Panc1 (cell line): Measurements from ENCODE around the gene ADORA1. TPM values are rescaled to one million over a fixed set of nuclear protein-coding genes. Genes with fewer than 3 reads are reported as not detected.

ENCODE experiments used
- ATAC-seq: fragments of 200-7000 bp; cut with Tn5 transposase; 2 replicates; pipeline ENCODE4 v1.9.1; 2020; ENCODE audit warnings: mild to moderate bottlenecking, moderate library complexity
- BruUV-seq: library from RNA; stranded (reverse); fragments of 400-500 nt; replicated peaks from 2 replicates; lab custom pipeline; 2021; lab: Mats Ljungman, UMichigan
- CTCF ChIA-PET: fragments of 300-600 bp; sonication (Branson Sonifier 250); formaldehyde crosslinking; loops from one replicate; lab custom pipeline; 2022; ENCODE audit warnings: antibody characterized with exemption; lab: Charles Lee
- POLR2A ChIA-PET: fragments of 300-600 bp; sonication (Branson Sonifier 250); formaldehyde crosslinking; loops from one replicate; lab custom pipeline; 2022; ENCODE audit warnings: antibody characterized with exemption; lab: Charles Lee
- DNase-seq: peaks from one replicate; pipeline ENCODE4 v3.0.0-alpha.2; 2010; ENCODE audit warnings: low read depth, low spot score
- H3K27ac ChIP-seq: 2 replicates; pipeline ENCODE4 v1.5.1; 2011; ENCODE audit warnings: mild to moderate bottlenecking, low read length, inconsistent platforms
- H3K27me3 ChIP-seq: fragments of 200-500 bp; sonication (Bioruptor generic); 2 replicates; pipeline ENCODE4 v1.6.0; 2014; ENCODE audit warnings: low read length, inconsistent platforms; ENCODE audit not compliant: control insufficient read depth, insufficient read depth
- H3K36me3 ChIP-seq: fragments of 200-500 bp; sonication (Bioruptor generic); 2 replicates; pipeline ENCODE4 v1.5.1; 2014; ENCODE audit warnings: inconsistent platforms, mild to moderate bottlenecking, low read length, moderate library complexity; ENCODE audit not compliant: control insufficient read depth, insufficient read depth
- H3K4me1 ChIP-seq: 2 replicates; pipeline ENCODE4 v1.5.1; 2011; ENCODE audit warnings: inconsistent platforms, mild to moderate bottlenecking, low read length, moderate library complexity; ENCODE audit not compliant: control insufficient read depth, insufficient read depth
- H3K4me3 ChIP-seq, 2 experiments: 2 replicates each; pipeline ENCODE4 v1.5.1; 2011 to 2012; ENCODE audit warnings: low read depth in 2 of 2, low read length in 2 of 2, mild to moderate bottlenecking in 2 of 2, inconsistent platforms in 1 of 2, moderate library complexity in 1 of 2
- H3K9me3 ChIP-seq: fragments of 200-500 bp; sonication (Bioruptor generic); 2 replicates; pipeline ENCODE4 v1.5.1; 2014; ENCODE audit warnings: low read depth, mild to moderate bottlenecking, inconsistent platforms, low read length, moderate library complexity; ENCODE audit not compliant: control insufficient read depth, insufficient read depth
- POLR2AphosphoS5 ChIP-seq: IDR thresholded peaks from 2 replicates; pipeline ENCODE4 v1.6.1; 2012; ENCODE audit warnings: mild to moderate bottlenecking, low read depth, low read length, moderate library complexity
- SIN3A ChIP-seq: IDR thresholded peaks from 2 replicates; pipeline ENCODE4 v1.6.1; 2012; ENCODE audit warnings: low read depth, mild to moderate bottlenecking, low read length, moderate library complexity, borderline replicate concordance; ENCODE audit not compliant: insufficient read depth
- TCF7L2 ChIP-seq: IDR thresholded peaks from 2 replicates; pipeline ENCODE4 v1.6.1; 2011; ENCODE audit warnings: mild to moderate bottlenecking, low read depth, low read length, inconsistent platforms
- in situ Hi-C: cut with HindIII; loops from 2 replicates; pipeline ENCODE4 v1.10.0; 2016; ENCODE audit warnings: low sequenced_read_pairs, low pct_unique_long_range_greater_than_20kb
- intact Hi-C: fragments of 100-400 bp; cut with micrococcal nuclease; formaldehyde crosslinking; loops from one replicate; pipeline ENCODE4 v1.10.0; 2022; ENCODE audit not compliant: unreplicated experiment
- total RNA-seq: library from RNA; stranded (reverse); gene quantifications from one replicate; pipeline ENCODE4 v1.2.1, GENCODE V29; 2021; ENCODE audit not compliant: unreplicated experiment
- TF ChIP-seq, protein P1 (sequence below): fragments of 450-650 bp; IDR thresholded peaks from 2 replicates; pipeline ENCODE4 v1.5.1; 2017; ENCODE audit warnings: mild to moderate bottlenecking
- TF ChIP-seq, protein P2 (sequence below), 2 experiments: IDR thresholded peaks; 2 replicates each; pipeline ENCODE4 v1.6.1; 2011 to 2012; ENCODE audit warnings: low read depth in 2 of 2, control low read depth in 1 of 2, low read length in 1 of 2, mild to moderate bottlenecking in 1 of 2, moderate library complexity in 1 of 2; ENCODE audit not compliant: insufficient read depth in 1 of 2

ADORA1 gene
- total RNA-seq, 1 experiment from 2014 or later, result 8.5 TPM

DNA sequence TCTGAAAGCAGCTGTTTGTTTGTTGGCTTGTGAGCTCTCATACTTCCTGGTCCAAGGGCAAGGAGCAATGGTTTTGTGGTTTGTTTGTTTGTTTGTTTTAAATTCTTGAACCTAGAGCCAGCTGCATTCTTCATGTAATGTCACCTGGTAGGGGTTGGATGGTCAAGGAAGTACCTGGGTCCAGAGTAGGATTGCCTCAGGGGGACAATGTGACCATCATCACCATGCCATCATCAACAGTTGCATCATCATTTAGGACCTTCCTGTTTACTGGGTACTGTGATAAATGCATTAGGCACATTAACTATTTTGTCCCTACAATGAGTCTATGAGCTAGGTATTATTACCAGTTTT is 27.0 kb upstream of the ADORA1 start:
- Histone ChIP-seq H3K4me1 (no peaks in the 10 kb centered on the region), H3K27me3 (peaks cover 2% of the 10 kb centered on the region; the same call in 1 of the 2 replicates), H3K4me3 (no peak overlapping the region), H3K27ac (no peak overlapping the region), H3K36me3 (no peaks in the 10 kb centered on the region), H3K9me3 (0 out of 2 replicates have a peak, but pooled peaks cover 3% of the 10 kb centered on the region)
- TF ChIP-seq TCF7L2, result no peak
- no peak for TF ChIP-seq POLR2AphosphoS5
- TF ChIP-seq, protein P1, sequence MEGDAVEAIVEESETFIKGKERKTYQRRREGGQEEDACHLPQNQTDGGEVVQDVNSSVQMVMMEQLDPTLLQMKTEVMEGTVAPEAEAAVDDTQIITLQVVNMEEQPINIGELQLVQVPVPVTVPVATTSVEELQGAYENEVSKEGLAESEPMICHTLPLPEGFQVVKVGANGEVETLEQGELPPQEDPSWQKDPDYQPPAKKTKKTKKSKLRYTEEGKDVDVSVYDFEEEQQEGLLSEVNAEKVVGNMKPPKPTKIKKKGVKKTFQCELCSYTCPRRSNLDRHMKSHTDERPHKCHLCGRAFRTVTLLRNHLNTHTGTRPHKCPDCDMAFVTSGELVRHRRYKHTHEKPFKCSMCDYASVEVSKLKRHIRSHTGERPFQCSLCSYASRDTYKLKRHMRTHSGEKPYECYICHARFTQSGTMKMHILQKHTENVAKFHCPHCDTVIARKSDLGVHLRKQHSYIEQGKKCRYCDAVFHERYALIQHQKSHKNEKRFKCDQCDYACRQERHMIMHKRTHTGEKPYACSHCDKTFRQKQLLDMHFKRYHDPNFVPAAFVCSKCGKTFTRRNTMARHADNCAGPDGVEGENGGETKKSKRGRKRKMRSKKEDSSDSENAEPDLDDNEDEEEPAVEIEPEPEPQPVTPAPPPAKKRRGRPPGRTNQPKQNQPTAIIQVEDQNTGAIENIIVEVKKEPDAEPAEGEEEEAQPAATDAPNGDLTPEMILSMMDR, result no peak
- TF ChIP-seq, protein P2, sequence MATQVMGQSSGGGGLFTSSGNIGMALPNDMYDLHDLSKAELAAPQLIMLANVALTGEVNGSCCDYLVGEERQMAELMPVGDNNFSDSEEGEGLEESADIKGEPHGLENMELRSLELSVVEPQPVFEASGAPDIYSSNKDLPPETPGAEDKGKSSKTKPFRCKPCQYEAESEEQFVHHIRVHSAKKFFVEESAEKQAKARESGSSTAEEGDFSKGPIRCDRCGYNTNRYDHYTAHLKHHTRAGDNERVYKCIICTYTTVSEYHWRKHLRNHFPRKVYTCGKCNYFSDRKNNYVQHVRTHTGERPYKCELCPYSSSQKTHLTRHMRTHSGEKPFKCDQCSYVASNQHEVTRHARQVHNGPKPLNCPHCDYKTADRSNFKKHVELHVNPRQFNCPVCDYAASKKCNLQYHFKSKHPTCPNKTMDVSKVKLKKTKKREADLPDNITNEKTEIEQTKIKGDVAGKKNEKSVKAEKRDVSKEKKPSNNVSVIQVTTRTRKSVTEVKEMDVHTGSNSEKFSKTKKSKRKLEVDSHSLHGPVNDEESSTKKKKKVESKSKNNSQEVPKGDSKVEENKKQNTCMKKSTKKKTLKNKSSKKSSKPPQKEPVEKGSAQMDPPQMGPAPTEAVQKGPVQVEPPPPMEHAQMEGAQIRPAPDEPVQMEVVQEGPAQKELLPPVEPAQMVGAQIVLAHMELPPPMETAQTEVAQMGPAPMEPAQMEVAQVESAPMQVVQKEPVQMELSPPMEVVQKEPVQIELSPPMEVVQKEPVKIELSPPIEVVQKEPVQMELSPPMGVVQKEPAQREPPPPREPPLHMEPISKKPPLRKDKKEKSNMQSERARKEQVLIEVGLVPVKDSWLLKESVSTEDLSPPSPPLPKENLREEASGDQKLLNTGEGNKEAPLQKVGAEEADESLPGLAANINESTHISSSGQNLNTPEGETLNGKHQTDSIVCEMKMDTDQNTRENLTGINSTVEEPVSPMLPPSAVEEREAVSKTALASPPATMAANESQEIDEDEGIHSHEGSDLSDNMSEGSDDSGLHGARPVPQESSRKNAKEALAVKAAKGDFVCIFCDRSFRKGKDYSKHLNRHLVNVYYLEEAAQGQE (IDR thresholded peaks at IDR 0.05; ENCODE audit: insufficient read depth in 1 of 2, low read depth in 2 of 2, low read length in 1 of 2), result no peak
- no peak for TF ChIP-seq SIN3A
- ChIA-PET POLR2A (no interaction called here), CTCF (no interaction called here)
- in situ Hi-C loops, result no loop called here
- ATAC-seq, result no peak
- intact Hi-C loops, result no loop called here
- no peak for DNase-seq
- no TSS peak for BruUV-seq

DNA sequence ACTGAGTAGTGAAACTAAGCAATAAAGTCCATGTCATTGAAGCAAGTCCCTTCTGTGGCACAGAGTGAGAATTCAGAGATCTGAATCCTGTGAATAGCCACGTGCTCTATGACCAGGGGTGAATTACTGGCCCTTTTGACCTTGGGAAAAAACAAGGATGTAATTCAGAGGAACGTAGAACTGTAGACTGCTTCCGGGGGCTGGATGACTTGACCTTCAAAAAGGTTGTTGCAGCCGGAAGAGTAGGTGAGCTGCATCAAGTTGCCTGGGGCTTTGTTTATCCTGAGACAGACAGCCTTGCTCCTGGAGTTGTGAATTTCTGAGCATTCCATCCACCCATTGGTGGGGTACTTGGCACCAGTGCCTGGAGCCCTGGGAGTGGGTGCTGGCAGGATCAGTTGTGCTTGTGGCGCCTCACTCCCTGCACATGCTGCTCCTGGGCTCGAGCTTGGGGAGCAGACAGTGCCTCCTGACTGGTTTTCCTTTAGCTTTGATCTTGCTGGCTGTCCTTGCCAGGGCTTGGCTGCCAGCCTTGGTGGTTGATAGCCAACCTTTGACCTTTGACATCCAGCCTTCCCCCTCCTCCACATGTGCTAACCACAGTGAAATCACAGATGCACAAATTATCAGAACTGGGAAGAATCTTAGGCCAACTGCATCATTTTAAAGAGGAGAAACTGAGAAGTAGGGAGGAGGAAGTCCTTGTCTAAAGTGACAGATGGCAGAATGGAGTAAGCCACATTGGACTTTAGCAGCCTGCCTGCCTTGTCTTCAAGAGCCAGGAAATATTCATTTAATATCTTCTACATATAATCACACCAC is 25.5 kb upstream of the ADORA1 start:
- in situ Hi-C loops (no loop called here), intact Hi-C loops (no loop called here)
- no peak overlapping the region for H3K27ac ChIP-seq
- peaks cover 8% of the 10 kb centered on the region; the same call in 1 of the 2 replicates for H3K27me3 ChIP-seq
- H3K36me3 ChIP-seq, result no peaks in the 10 kb centered on the region
- TF ChIP-seq POLR2AphosphoS5 (no peak), TCF7L2 (no peak), SIN3A (no peak)
- TF ChIP-seq, protein P2 (IDR thresholded peaks at IDR 0.05; ENCODE audit: insufficient read depth in 1 of 2, low read depth in 2 of 2, low read length in 1 of 2), result no peak
- TF ChIP-seq, protein P1, result no peak
- DNase-seq, result no peak
- ChIA-PET CTCF (interaction anchor here (0.6 kb wide), 1 partner anchor 60 kb away, joined by 3 read pairs; no protein-coding TSS in a partner anchor), POLR2A (interaction anchor here (0.6 kb wide), 1 partner anchor 23 kb away, joined by 4 read pairs; no protein-coding TSS in a partner anchor)
- H3K4me3 ChIP-seq, result no peak overlapping the region
- H3K9me3 ChIP-seq, result 0 out of 2 replicates have a peak, but pooled peaks cover 3% of the 10 kb centered on the region
- no peak for ATAC-seq
- no TSS peak for BruUV-seq
- H3K4me1 ChIP-seq, result no peaks in the 10 kb centered on the region
